Measurements from ENCODE around the gene SPEF1.

SPEF1 gene

DNA sequence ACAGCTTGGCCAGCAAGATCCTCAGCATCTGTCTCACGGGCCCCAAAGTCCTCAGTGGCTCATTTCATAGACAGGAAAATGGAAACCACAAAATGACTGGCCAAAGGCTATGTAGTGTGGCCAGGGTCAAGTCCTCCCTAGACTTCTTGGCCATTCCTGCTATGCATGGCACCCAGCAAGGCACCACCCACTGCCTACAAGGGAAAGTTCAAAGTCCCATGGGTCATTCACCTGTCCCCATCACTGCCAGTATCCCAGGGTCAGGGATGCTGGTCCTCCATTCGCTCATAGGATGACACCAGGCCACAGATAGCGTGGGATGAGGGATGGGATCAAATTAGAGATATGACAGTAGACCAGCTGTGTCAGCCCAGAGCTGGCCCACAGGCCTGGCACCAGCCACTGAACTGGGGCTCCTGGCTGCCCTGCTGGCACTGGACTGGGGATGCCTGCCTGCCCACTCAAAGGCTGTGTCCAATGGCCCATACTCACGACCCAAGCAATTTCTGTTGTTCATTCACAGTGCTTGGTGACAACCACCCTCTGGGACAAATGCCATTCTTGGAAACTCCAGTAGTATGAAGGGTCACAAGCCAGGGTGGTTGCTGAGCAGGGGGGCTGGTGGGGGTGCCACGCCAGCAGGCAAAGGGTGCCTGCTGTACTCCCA is 25.3 kb downstream of the SPEF1 start:
- H3K4me3 ChIP-seq, result no peak overlapping the region
- no peak overlapping the region for H3K27ac ChIP-seq

DNA sequence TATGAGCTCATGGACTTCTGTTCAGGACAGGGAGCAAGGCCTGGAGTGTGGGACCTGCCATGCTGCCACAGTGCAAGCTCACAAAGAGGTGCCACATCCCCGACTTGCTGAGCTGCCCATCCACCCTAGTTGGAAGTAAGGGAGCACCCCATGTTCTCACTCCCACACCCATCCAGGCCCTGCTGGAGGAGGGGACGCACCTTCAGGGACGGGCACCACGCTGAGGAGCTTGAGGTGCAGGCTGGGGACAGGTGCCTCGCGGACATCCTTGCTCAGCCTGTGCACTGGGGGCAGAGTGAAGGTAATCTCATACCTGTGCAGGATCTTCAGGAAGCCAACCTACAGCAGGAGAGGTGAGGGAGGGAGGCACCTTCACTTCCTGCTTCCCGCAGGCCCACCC is 26.0 kb downstream of the SPEF1 start:
- Histone ChIP-seq H3K27ac (no peak overlapping the region), H3K4me3 (no peak overlapping the region)

DNA sequence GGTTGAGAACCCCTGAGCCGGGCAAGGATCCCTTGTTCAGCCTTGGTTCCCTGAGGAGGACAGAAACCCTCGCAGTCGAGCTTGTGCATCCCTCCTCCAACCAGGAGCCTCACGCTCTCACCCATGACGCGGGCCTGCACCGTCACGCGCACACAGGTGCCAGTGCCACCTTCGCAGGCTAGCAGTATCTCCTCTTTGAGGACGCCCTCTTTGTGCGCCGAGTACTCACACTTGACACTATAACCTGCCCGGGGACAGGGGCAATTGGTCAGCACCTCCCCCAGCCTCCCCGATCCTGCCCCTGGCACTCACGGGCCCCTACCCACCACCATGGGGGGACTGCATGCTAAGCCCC is 27.0 kb downstream of the SPEF1 start:
- H3K4me3 ChIP-seq, result no peak overlapping the region
- no peak overlapping the region for H3K27ac ChIP-seq

DNA sequence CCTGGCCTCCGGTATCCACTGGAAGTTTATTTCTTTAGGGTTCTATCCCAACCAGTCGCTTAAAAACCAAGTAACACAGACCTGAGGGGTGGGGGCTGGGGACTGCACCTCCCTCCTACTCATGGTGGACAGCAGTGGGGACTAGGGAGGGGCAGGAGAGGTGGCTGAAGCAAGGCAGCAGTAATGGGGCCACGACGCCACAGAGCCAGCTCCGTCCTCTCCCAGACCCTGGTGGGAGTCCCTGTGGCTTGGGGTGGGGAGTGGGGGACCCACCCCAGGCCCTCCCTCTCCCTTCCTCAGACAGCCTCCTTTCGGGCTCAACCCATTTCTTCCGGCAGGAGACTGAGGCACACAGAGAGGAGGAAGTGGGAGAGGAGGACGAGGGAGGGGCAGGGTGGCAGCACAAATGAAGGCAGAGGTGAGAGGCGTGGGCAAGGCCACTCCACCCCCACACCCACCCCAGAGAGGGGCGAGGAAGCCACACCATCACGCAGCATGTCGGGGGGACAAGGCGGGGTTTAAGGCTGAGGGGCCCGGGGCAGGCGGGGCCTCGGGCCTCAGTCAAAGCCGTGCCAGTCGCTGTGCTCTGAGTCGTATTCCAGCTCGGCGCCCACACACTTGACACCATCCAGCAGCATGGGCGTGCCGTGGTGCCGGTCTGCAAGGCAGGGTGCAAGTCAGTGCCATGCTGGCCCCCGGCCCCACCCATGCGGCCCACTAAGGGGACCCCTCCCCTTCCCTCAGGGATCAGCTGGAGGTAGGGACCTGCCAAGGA is 27.6 kb downstream of the SPEF1 start:
- Histone ChIP-seq H3K27ac (peak overlapping the region in 3 of 21 experiments; percentile 3 to 51 (median 36)), H3K4me3 (no peak overlapping the region)

DNA sequence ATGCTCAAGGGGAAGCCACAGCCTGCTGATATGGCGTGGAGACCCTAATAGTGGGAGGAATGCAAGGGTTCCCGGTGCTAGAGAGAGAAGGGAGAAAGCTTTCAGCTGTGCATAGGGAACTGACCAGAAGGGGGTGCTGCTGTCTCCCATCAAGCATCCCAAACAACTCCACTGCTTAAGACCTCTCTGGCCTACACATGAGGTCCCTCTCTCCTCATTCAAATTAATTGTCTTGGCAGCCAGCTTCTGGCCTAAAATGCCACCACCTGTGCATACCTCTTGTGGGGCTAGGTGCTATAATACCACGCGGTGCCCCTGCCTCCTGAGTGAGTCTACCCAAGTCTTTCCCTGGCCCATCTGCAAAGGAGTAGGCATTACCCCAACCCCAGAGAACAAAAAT is 28.1 kb downstream of the SPEF1 start:
- Histone ChIP-seq H3K27ac (peak overlapping the region in 3 of 21 experiments; percentile 3 to 36 (median 24)), H3K4me3 (no peak overlapping the region)

DNA sequence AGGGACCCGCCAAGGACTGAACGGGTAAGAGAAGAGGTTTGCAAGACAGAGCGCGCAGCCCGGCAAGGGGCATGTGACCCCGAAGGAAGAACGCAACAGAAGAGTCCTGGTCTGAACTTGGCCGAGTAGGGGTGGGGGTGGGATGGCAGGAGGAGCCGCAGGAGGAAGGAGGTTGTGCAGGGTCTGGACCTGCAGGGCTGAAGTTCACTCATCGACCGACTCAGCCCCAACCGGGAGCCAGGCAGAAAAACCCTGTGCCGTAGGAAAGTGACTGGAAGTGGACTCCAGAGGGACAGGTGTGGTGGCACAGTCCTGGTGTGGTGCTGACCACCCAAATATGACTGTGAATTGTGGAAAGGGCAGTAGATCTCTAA is 28.9 kb downstream of the SPEF1 start:
- Histone ChIP-seq H3K4me3 (peak overlapping the region; percentile 3 to 46 (median 21)), H3K27ac (peak overlapping the region in 2 of 21 experiments; percentile 15 to 24)

DNA sequence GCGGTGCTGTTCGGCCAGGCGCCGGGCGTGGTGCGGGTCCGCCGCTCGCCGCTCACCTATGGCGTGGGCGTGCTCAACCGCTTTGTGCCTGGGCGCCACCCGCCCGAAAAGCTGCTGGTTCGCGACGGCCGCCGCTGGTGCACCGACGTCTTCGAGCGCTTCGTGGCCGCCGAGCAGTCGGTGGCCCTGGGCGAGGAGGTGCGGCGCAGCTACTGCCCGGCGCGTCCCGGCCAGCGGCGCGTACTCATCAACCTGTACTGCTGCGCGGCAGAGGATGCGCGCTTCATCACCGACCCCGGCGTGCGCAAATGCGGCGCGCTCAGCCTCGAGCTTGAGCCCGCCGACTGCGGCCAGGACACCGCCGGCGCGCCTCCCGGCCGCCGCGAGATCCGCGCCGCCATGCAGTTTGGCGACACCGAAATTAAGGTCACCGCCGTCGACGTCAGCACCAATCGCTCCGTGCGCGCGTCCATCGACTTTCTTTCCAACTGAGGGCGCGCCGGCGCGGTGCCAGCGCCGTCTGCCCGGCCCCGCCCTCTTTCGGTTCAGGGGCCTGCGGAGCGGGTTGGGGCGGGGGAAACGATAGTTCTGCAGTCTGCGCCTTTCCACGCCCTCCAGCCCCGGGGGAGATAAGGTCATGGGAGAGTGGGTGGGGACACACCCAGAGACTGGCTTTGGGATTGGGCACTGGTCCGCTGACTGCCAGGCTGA is 29.4 kb downstream of the SPEF1 start:
- H3K4me3 ChIP-seq, result peak overlapping the region; percentile 3 to 46 (median 21)

DNA sequence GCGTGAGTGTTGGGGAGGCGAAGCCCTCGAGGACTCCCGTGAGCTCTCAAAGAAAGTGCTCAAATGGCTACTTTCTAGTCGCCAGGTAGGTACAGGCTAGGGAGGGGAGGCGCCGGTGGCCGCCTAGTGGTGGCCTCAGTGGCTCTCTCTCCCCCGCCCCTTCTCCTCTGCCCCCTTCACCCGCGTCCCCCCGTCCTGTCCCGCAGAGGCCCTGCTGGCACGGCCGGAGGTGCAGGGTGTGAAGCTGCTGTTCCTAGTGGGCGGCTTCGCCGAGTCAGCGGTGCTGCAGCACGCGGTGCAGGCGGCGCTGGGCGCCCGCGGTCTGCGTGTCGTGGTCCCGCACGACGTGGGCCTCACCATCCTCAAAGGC is 30.0 kb downstream of the SPEF1 start:
- Histone ChIP-seq H3K4me3 (peak overlapping the region in 5 of 7 experiments; percentile 3 to 46 (median 37)), H3K27ac (no peak overlapping the region)

More for the DNA sequence above, 29.4 kb downstream of the SPEF1 start:
- peak overlapping the region in 1 of 21 experiments; percentile 24 for H3K27ac ChIP-seq

DNA sequence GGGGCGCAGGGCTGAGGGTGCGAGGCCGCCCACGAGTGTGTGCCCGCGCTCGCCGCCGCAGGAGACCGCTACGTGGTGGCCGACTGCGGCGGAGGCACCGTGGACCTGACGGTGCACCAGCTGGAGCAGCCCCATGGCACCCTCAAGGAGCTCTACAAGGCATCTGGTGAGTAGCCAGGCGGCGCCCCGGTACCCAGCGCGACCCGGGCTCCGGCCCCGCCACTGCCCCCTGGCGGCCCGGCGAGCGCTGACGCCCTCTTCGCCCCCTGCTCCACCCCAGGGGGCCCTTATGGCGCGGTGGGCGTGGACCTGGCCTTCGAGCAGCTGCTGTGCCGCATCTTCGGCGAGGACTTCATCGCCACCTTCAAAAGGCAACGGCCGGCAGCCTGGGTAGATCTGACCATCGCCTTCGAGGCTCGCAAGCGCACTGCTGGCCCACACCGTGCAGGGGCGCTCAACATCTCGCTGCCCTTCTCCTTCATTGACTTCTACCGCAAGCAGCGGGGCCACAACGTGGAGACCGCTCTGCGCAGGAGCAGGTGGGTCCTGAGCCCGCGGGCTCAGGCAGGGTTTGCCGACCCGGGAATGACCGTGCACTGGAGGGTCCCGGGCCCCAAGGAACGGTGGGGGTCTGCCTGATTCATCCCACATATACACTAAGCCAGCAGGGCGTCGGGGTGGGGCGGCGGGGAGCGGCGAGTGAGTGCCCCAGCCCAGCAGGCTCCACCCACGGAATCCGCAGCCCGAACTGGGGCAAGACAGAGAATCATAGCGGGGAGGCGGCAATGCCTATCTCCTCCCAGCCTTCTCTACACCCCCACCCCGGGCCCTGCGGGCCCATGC is 31.3 kb downstream of the SPEF1 start:
- Histone ChIP-seq H3K27ac (no peak overlapping the region), H3K4me3 (peak overlapping the region in 1 of 7 experiments; percentile 5)

DNA sequence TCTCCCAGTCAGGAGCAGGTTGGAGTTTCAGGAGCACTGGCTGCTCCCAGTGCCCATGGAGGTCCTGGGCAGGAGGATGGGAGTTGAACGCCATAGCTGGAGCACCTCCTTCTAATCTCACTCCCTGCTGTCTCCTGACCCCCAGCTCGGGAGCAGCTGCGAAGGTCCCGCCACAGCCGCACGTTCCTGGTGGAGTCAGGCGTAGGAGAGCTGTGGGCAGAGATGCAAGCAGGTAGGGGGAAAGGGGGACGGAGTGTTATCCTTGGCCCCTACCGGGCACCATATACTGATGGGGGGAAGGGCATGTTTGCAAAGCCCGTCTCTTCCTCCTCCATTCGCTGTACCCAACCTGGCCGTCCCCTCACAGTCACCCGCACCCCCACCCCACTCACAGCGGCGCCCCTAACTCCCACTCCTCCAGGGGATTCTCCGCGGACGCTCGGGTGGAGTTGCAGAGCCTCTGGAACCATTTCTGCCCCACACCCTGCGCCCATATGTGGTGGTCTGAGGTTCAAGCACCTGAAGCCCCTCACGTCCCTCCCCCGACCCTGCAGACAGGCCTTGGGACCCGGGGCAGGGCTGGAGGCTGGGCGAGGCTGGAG is 32.1 kb downstream of the SPEF1 start:
- no peak overlapping the region for H3K27ac ChIP-seq
- H3K4me3 ChIP-seq, result no peak overlapping the region

DNA sequence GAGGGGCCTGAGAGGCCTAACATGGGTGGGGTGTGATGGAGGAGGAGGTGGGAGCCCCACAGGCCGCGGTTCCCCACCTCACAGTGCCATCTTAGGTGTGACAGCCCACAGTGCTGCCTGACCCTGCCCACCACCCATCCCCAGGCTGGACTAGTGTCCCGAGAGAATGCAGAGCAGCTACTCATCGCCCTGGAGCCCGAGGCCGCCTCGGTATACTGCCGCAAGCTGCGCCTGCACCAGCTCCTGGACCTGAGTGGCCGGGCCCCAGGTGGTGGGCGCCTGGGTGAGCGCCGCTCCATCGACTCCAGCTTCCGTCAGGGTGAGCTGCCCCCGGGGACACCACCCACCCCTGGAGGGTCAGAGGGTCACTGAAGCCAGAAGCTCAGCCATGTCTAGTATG is 33.2 kb downstream of the SPEF1 start:
- Histone ChIP-seq H3K4me3 (no peak overlapping the region), H3K27ac (no peak overlapping the region)

DNA sequence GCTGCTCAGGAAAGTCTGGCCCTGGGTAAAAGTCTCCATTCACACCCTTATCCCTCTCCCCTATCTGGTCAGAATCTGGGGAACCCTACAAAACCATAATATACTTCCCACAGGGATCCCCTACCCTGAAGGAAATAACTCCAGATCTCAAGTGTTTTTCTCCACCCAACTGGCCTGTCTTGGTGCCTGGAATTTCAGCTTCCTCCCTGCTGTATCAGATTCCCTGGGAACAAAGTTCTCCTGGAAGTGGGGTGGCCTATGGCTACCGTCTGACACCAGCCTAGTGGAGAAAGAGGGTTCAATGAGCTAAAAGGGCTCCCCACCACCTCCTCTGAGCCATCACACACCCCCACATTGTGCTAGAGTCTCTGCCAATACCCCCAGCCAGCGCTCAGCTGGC is 33.8 kb downstream of the SPEF1 start:
- Histone ChIP-seq H3K4me3 (no peak overlapping the region), H3K27ac (no peak overlapping the region)

DNA sequence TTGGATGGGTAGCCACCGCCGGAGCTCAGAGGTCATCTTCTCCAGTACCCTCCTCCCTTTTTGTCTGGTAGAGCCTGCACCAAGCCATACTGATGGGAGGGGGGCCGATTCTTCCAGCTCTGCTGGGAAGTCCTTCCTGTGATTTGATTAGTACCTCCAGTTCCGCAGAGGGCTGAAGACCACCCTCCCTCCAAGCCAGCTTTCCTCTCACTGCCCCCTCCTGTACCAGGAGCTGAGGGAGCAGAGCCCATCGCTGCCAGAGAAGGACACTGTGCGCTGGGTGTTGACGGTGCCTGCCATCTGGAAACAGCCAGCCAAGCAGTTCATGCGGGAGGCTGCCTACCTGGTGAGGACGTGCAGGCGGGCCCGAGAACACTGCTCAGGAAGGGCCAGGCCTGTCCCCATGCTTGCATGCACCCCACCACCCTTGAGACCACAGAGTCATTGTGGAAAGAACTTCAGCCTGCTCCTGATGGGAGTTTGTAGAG is 35.5 kb downstream of the SPEF1 start:
- no peak overlapping the region for H3K27ac ChIP-seq
- H3K4me3 ChIP-seq, result no peak overlapping the region

DNA sequence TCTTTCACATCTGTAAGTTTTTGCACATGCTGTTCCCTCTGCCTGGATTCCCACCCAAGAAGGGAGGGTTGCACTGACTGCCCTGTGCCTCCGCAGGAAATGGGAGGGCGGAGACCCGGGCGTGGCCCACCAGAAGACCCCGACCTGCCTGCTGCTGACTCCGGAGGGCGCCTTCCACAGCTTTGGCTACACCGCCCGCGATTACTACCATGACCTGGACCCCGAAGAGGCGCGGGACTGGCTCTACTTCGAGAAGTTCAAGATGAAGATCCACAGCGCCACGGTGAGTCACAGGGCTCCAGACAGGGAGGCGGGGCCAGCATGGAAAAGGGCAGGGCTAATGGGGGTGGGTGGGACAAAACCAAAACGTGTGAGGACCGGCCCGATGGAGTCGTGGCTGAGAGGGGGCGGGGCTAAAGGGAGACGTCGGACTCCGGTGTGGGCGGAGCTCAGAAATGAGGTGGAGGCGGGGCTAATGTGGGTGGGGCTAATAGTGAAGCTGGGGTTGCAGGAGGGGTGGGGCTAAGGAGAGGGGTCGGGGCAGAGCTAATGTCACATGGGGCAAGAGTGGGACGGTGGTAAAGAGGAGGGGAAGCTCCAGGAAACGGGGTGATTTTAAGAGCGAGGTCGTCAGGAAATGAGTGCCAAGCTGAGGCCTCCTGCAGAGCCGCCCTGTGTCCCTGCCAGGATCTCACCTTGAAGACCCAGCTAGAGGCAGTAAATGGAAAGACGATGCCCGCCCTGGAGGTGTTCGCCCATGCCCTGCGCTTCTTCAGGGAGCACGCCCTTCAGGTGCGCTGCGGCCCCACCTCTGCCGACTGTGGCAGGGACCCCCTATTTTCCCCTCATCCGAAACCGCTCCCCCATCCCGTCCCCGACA is 36.2 kb downstream of the SPEF1 start:
- Histone ChIP-seq H3K27ac (no peak overlapping the region), H3K4me3 (peak overlapping the region in 1 of 7 experiments; percentile 5)

DNA sequence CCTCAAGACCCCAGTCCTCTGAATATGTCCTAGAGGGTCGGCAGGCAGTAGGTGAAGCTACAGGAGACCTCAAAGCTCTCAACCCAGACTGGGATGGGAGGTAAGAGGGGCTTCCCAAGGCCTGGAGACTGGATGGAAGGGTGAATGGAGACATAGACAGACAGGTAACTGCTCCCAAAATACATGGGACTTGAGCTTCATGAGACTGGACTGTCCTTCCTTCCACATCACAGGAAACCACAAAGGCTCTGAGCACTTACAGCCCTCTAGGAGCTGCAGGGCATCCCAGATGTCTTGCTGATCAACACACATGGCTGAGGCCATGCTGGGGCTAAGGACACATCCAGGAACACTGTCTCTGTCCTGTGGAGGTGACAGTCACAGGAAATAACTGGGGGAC is 37.2 kb downstream of the SPEF1 start:
- Histone ChIP-seq H3K27ac (no peak overlapping the region), H3K4me3 (no peak overlapping the region)

DNA sequence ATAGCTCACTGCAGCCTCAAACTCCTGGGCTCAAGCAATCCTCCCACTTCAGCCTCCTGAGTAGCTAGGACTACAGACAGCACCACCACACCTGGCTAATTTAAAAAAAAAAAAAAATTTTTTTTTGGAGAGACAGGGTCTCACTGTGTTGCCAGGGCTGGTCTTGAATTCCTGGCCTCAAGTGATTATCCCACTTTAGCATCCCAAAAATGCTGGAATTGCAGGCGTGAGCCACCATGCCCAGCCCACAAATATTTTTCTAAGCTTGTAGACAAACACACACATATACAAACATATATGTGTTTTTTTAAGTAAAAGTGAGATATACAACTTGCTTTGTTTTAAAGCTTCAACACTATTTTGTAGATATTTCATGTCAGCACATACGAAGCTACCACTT is 38.0 kb downstream of the SPEF1 start:
- Histone ChIP-seq H3K27ac (no peak overlapping the region), H3K4me3 (no peak overlapping the region)

DNA sequence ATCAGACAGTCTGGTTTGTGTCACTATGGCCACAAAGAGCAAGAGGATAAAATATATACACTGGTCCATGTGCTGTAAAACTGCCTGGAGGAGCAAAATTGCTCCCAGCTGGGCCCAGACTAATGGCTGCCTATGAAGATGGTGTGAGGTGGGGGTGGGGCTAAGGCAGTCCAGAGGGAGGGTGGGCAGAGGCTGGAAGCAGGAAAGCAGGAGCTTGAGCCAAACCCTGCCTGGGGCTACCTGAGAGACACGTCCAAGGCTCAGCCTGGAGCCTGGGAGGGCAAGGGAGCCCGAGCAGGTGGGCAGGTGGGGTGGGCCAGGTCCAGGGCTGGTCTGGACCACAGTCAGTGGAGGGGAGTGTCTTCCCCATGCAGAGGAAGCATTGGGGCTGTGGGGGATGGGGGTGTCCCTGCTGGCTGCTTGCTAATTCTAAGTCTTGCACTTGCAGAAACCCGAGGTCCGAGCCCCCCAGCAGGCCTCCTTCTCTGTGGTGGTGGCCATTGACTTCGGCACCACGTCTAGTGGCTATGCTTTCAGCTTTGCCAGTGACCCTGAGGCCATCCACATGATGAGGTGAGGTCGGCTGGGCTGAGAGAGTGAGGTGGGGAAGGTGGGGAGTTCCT is 39.3 kb downstream of the SPEF1 start:
- Histone ChIP-seq H3K27ac (no peak overlapping the region), H3K4me3 (no peak overlapping the region)

Data from skin epidermis (tissue), 12 donors.